Duodenal mucosa (tissue), 2 donors: Measurements from ENCODE around the gene HIPK2.

Experiments
- H3K27ac ChIP-seq: one replicate; pipeline ENCODE4 v1.7.0; 2013; ENCODE audit warnings: low read depth, low read length
- H3K27me3 ChIP-seq, 2 donors: one replicate each; pipeline ENCODE4 v1.7.0; 2013; ENCODE audit warnings: low read length in 2 of 2, control low read depth in 1 of 2; ENCODE audit not compliant: insufficient read depth in 2 of 2, control insufficient read depth in 1 of 2
- H3K36me3 ChIP-seq, 2 donors: one replicate each; pipeline ENCODE4 v1.7.0; 2013; ENCODE audit warnings: low read length in 2 of 2, control low read depth in 1 of 2; ENCODE audit not compliant: insufficient read depth in 2 of 2, control insufficient read depth in 1 of 2
- H3K4me1 ChIP-seq, 2 donors: one replicate each; pipeline ENCODE4 v1.7.0; 2013; ENCODE audit warnings: low read length in 2 of 2, control low read depth in 1 of 2; ENCODE audit not compliant: insufficient read depth in 2 of 2, control insufficient read depth in 1 of 2
- H3K4me3 ChIP-seq, 2 donors: one replicate each; pipeline ENCODE4 v1.7.0; 2013; ENCODE audit warnings: low read length in 2 of 2, low read depth in 1 of 2
- H3K9ac ChIP-seq, 2 donors: one replicate each; pipeline ENCODE4 v1.7.0; 2013; ENCODE audit warnings: low read length in 2 of 2, low read depth in 1 of 2
- H3K9me3 ChIP-seq, 2 donors: one replicate each; pipeline ENCODE4 v1.7.0; 2013; ENCODE audit warnings: low read length in 2 of 2, control low read depth in 1 of 2; ENCODE audit not compliant: control insufficient read depth in 1 of 2

HIPK2 gene

GRCh38 chr7:139746652-139747051 lies 31.1 kb downstream of the HIPK2 start:
- no peak overlapping the region for H3K4me3 ChIP-seq
- H3K36me3 ChIP-seq = peaks cover 0 to 2% of the 10 kb centered on the region in 2 donors
- H3K27me3 ChIP-seq = no peaks in the 10 kb centered on the region
- no peaks in the 10 kb centered on the region for H3K9me3 ChIP-seq
- no peak overlapping the region for H3K9ac ChIP-seq
- H3K27ac ChIP-seq = no peak overlapping the region
- peaks cover 32 to 43% of the 10 kb centered on the region in 2 donors for H3K4me1 ChIP-seq

GRCh38 chr7:139745678-139746143 lies 32.1 kb downstream of the HIPK2 start:
- no peak overlapping the region for H3K9ac ChIP-seq
- no peak overlapping the region for H3K27ac ChIP-seq
- H3K36me3 ChIP-seq = peaks cover 0 to 5% of the 10 kb centered on the region in 2 donors
- peaks cover 40 to 50% of the 10 kb centered on the region in 2 donors for H3K4me1 ChIP-seq
- no peaks in the 10 kb centered on the region for H3K9me3 ChIP-seq
- no peak overlapping the region for H3K4me3 ChIP-seq
- no peaks in the 10 kb centered on the region for H3K27me3 ChIP-seq

- Histone ChIP-seq H3K4me3 (no peak overlapping the region), H3K36me3 (peaks cover 0 to 5% of the 10 kb centered on the region in 2 donors), H3K9me3 (no peaks in the 10 kb centered on the region), H3K9ac (no peak overlapping the region), H3K27ac (no peak overlapping the region), H3K27me3 (no peaks in the 10 kb centered on the region), H3K4me1 (peaks cover 45 to 57% of the 10 kb centered on the region in 2 donors)
These were observed 32.8 kb downstream of the HIPK2 start for GRCh38 chr7:139744768-139745677.

- Histone ChIP-seq H3K27me3 (no peaks in the 10 kb centered on the region), H3K4me1 (peaks cover 45 to 62% of the 10 kb centered on the region in 2 donors), H3K9ac (no peak overlapping the region), H3K9me3 (no peaks in the 10 kb centered on the region), H3K27ac (no peak overlapping the region), H3K36me3 (peaks cover 0 to 5% of the 10 kb centered on the region in 2 donors), H3K4me3 (no peak overlapping the region)
These were observed 33.6 kb downstream of the HIPK2 start for GRCh38 chr7:139743967-139744767.

- Histone ChIP-seq H3K9me3 (no peaks in the 10 kb centered on the region), H3K9ac (no peak overlapping the region), H3K27me3 (no peaks in the 10 kb centered on the region), H3K27ac (no peak overlapping the region), H3K4me1 (peaks cover 50 to 68% of the 10 kb centered on the region in 2 donors), H3K4me3 (no peak overlapping the region), H3K36me3 (peaks cover 0 to 5% of the 10 kb centered on the region in 2 donors)
These were observed 34.4 kb downstream of the HIPK2 start for GRCh38 chr7:139743267-139743966.

- peaks cover 60 to 81% of the 10 kb centered on the region in 2 donors for H3K4me1 ChIP-seq
- no peak overlapping the region for H3K9ac ChIP-seq
- no peak overlapping the region for H3K27ac ChIP-seq
- peaks cover 0 to 5% of the 10 kb centered on the region in 2 donors for H3K36me3 ChIP-seq
- no peaks in the 10 kb centered on the region for H3K27me3 ChIP-seq
- no peak overlapping the region for H3K4me3 ChIP-seq
- H3K9me3 ChIP-seq = no peaks in the 10 kb centered on the region
These were observed 35.9 kb downstream of the HIPK2 start for GRCh38 chr7:139741789-139742344.

- no peaks in the 10 kb centered on the region for H3K9me3 ChIP-seq
- no peak overlapping the region for H3K27ac ChIP-seq
- no peaks in the 10 kb centered on the region for H3K27me3 ChIP-seq
- H3K9ac ChIP-seq = no peak overlapping the region
- H3K36me3 ChIP-seq = peaks cover 0 to 5% of the 10 kb centered on the region in 2 donors
- peaks cover 54 to 77% of the 10 kb centered on the region in 2 donors for H3K4me1 ChIP-seq
- no peak overlapping the region for H3K4me3 ChIP-seq
These were observed 36.6 kb downstream of the HIPK2 start for GRCh38 chr7:139741239-139741638.

- no peak overlapping the region for H3K27ac ChIP-seq
- no peaks in the 10 kb centered on the region for H3K9me3 ChIP-seq
- H3K36me3 ChIP-seq = peaks cover 0 to 5% of the 10 kb centered on the region in 2 donors
- no peak overlapping the region for H3K4me3 ChIP-seq
- H3K9ac ChIP-seq = no peak overlapping the region
- no peaks in the 10 kb centered on the region for H3K27me3 ChIP-seq
- peaks cover 47 to 65% of the 10 kb centered on the region in 2 donors for H3K4me1 ChIP-seq
These were observed 37.8 kb downstream of the HIPK2 start for GRCh38 chr7:139739863-139740597.

- Histone ChIP-seq H3K27ac (no peak overlapping the region), H3K4me3 (no peak overlapping the region), H3K9me3 (no peaks in the 10 kb centered on the region), H3K27me3 (no peaks in the 10 kb centered on the region), H3K9ac (no peak overlapping the region), H3K36me3 (peaks cover 0 to 5% of the 10 kb centered on the region in 2 donors), H3K4me1 (peaks cover 42 to 59% of the 10 kb centered on the region in 2 donors)
These were observed 39.0 kb downstream of the HIPK2 start for GRCh38 chr7:139738772-139739171.
